ENCODE measurements around the gene SIGLEC9. TPM values are rescaled to one million over a fixed set of nuclear protein-coding genes. Genes with fewer than 3 reads are reported as not detected.

SIGLEC9 gene
- total RNA-seq, 1 experiment from 2014 or later, result not detected

GRCh38 chr19:51094696-51095279 lies 29.9 kb upstream of the SIGLEC9 start:
- Mint-ChIP-seq H3K9me3 (no peaks in the 10 kb centered on the region), H3K4me1 (peaks cover 17% of the 10 kb centered on the region), H3K4me3 (no peak overlapping the region), H3K27me3 (ENCODE audit: low read depth) (no peaks in the 10 kb centered on the region), H3K36me3 (no peaks in the 10 kb centered on the region), H3K27ac (no peak overlapping the region)
- POLR2A ChIA-PET, result interaction anchor here (0.6 to 0.7 kb wide), 3 partner anchors 48 to 308 kb away, joined by 3 to 6 read pairs (median 6); no protein-coding TSS in a partner anchor
- CTCF ChIA-PET, result interaction anchor here (0.6 to 8.2 kb wide), 64 partner anchors 8 to 652 kb away, joined by 3 to 347 read pairs (median 4); partner anchors contain the start of genes ACP4, CLEC11A, CTU1 and KLK10
- TF ChIP-seq SOX15 (CRISPR knock-in tag; IDR thresholded peaks at IDR 0.05), result no peak
- peak; percentile 89 for TF ChIP-seq CTCF (IDR thresholded peaks at IDR 0.05)
- ATAC-seq (peak; percentile 60), DNase-seq (ENCODE audit: low spot score) (peak; percentile 75)

GRCh38 chr19:51096473-51097165 lies 28.1 kb upstream of the SIGLEC9 start:
- ATAC-seq (no peak; the same call in 1 of the 2 replicates), DNase-seq (ENCODE audit: low spot score) (no peak)
- Mint-ChIP-seq H3K36me3 (no peaks in the 10 kb centered on the region), H3K27me3 (ENCODE audit: low read depth) (no peaks in the 10 kb centered on the region), H3K4me1 (peaks cover 17% of the 10 kb centered on the region), H3K9me3 (no peaks in the 10 kb centered on the region), H3K27ac (no peak overlapping the region), H3K4me3 (no peak overlapping the region)
- CTCF ChIA-PET, result interaction anchor here (0.6 to 8.2 kb wide), 23 partner anchors 10 to 393 kb away, joined by 3 to 347 read pairs (median 4); partner anchors contain the start of genes KLK10, KLK5 and KLK8
- POLR2A ChIA-PET, result interaction anchor here (1.1 kb wide), 2 partner anchors 76 to 80 kb away, joined by 3 to 4 read pairs; no protein-coding TSS in a partner anchor
- no peak for TF ChIP-seq RORB (CRISPR knock-in tag; IDR thresholded peaks at IDR 0.05)
- TF ChIP-seq GTF2I (CRISPR knock-in tag; conservative IDR thresholded peaks at IDR 0.05), result no peak
- TF ChIP-seq NFYB (CRISPR knock-in tag; conservative IDR thresholded peaks at IDR 0.05; ENCODE audit: low read depth), result no peak
- TF ChIP-seq ZSCAN18 (CRISPR knock-in tag; IDR thresholded peaks at IDR 0.05), result no peak
- TF ChIP-seq NR3C1 (CRISPR knock-in tag; conservative IDR thresholded peaks at IDR 0.05; ENCODE audit: low read depth), result no peak
- no peak for TF ChIP-seq JAZF1 (CRISPR knock-in tag; IDR thresholded peaks at IDR 0.05)
- no peak for TF ChIP-seq HMGXB4 (CRISPR knock-in tag; IDR thresholded peaks at IDR 0.05)
- TF ChIP-seq NFE2L1 (CRISPR knock-in tag; IDR thresholded peaks at IDR 0.05), result no peak
- no peak for TF ChIP-seq E2F4 (CRISPR knock-in tag; IDR thresholded peaks at IDR 0.05; ENCODE audit: borderline replicate concordance, low read depth)
- no peak for TF ChIP-seq JUN (CRISPR knock-in tag; IDR thresholded peaks at IDR 0.05)
- no peak for TF ChIP-seq FOXK1 (CRISPR knock-in tag; IDR thresholded peaks at IDR 0.05)
- TF ChIP-seq HMGA2 (CRISPR knock-in tag; IDR thresholded peaks at IDR 0.05), result no peak
- no peak for TF ChIP-seq ARID4B (CRISPR knock-in tag; IDR thresholded peaks at IDR 0.05; ENCODE audit: borderline replicate concordance)
- no peak for TF ChIP-seq ZNF532 (CRISPR knock-in tag; IDR thresholded peaks at IDR 0.05; ENCODE audit: borderline replicate concordance)
